Right renal pelvis (tissue), 4 donors: ENCODE measurements around the gene MAP2. TPM values are rescaled to one million over a fixed set of nuclear protein-coding genes. Genes with fewer than 3 reads are reported as not detected.

Experiments
- DNase-seq, 4 donors: peaks; one replicate each; pipeline ENCODE4 v3.0.0-alpha.2; 2013; ENCODE audit warnings: low read depth in 4 of 4, low spot score in 3 of 4, missing footprints in 1 of 4
- polyA plus RNA-seq, 4 donors: library from polyadenylated mRNA; unstranded; fragments of 120-200 nt; gene quantifications; one replicate each; pipeline ENCODE4 v1.2.1, GENCODE V29; 2013; ENCODE audit not compliant: insufficient read length in 4 of 4

MAP2 gene
- polyA plus RNA-seq, 4 donors: 28.8 to 34.6 (median 32.1) TPM

- no peak for DNase-seq
These were observed 264.5 kb downstream of the MAP2 start for GRCh38 chr2:209688385-209688784.

- DNase-seq: no peak
These were observed 266.3 kb downstream of the MAP2 start for GRCh38 chr2:209690029-209690754.

- DNase-seq: no peak
These were observed 270.9 kb downstream of the MAP2 start for GRCh38 chr2:209694748-209695147.

GRCh38 chr2:209696836-209697711 lies 273.2 kb downstream of the MAP2 start:
- no peak for DNase-seq

GRCh38 chr2:209702775-209703174 lies 278.9 kb downstream of the MAP2 start:
- DNase-seq: no peak

GRCh38 chr2:209713219-209713618 lies 289.4 kb downstream of the MAP2 start:
- DNase-seq: no peak

GRCh38 chr2:209719034-209719433 lies 295.2 kb downstream of the MAP2 start:
- DNase-seq: no peak

GRCh38 chr2:209721497-209721896 lies 297.6 kb downstream of the MAP2 start:
- no peak for DNase-seq

GRCh38 chr2:209726311-209726710 lies 302.5 kb downstream of the MAP2 start:
- no peak for DNase-seq

- DNase-seq: no peak
These were observed 303.2 kb downstream of the MAP2 start for GRCh38 chr2:209727077-209727476.

GRCh38 chr2:209734805-209735204 lies 311.0 kb downstream of the MAP2 start:
- DNase-seq: no peak

- DNase-seq: no peak
These were observed 318.1 kb downstream of the MAP2 start for GRCh38 chr2:209741953-209742352.

GRCh38 chr2:209753020-209753419 lies 329.2 kb downstream of the MAP2 start:
- DNase-seq: no peak

- no peak for DNase-seq
These were observed 333.3 kb downstream of the MAP2 start for GRCh38 chr2:209757163-209757562.

- DNase-seq: no peak
These were observed 337.7 kb downstream of the MAP2 start for GRCh38 chr2:209761566-209761965.

GRCh38 chr2:209762563-209762962 lies 338.7 kb downstream of the MAP2 start:
- DNase-seq: no peak

GRCh38 chr2:209763106-209763505 lies 339.3 kb downstream of the MAP2 start:
- DNase-seq: no peak

GRCh38 chr2:209766613-209767012 lies 342.8 kb downstream of the MAP2 start:
- DNase-seq: no peak

- no peak for DNase-seq
These were observed 343.5 kb downstream of the MAP2 start for GRCh38 chr2:209767316-209767715.

- no peak for DNase-seq
These were observed 344.7 kb downstream of the MAP2 start for GRCh38 chr2:209768557-209768956.

GRCh38 chr2:209771474-209772289 lies 347.8 kb downstream of the MAP2 start, which contains the start of gene UNC80:
Gene UNC80 (plus strand): TSS chr2:209771832. CDS start chr2:209772073, 241 bp downstream.
- DNase-seq: peak; percentile 71 to 79 (median 75)
